Adipocyte (in vitro differentiated cells): ENCODE data around the gene MPG.

Experiments
- DNase-seq: peaks from one replicate; pipeline ENCODE4 v3.0.0-alpha.2; 2015; ENCODE audit warnings: low read depth
- H3K27me3 ChIP-seq: replicated peaks from 2 replicates; pipeline ENCODE4 v1.7.0; 2013; ENCODE audit warnings: mild to moderate bottlenecking, low read length, moderate library complexity; ENCODE audit not compliant: control insufficient read depth, insufficient read depth
- H3K36me3 ChIP-seq: 2 replicates; pipeline ENCODE4 v1.7.0; 2013; ENCODE audit warnings: low read length, mild to moderate bottlenecking, moderate library complexity; ENCODE audit not compliant: control insufficient read depth, insufficient read depth, severe bottlenecking
- H3K4me1 ChIP-seq: 2 replicates; pipeline ENCODE4 v1.7.0; 2013; ENCODE audit warnings: mild to moderate bottlenecking, low read length, moderate library complexity; ENCODE audit not compliant: control insufficient read depth, insufficient read depth
- H3K4me3 ChIP-seq: 2 replicates; pipeline ENCODE4 v1.7.0; 2013; ENCODE audit warnings: mild to moderate bottlenecking, low read length, moderate library complexity
- H3K9ac ChIP-seq: 2 replicates; pipeline ENCODE4 v1.7.0; 2013; ENCODE audit warnings: mild to moderate bottlenecking, low read length, moderate library complexity
- H3K9me3 ChIP-seq: 2 replicates; pipeline ENCODE4 v1.7.0; 2013; ENCODE audit warnings: mild to moderate bottlenecking, low read length, moderate library complexity; ENCODE audit not compliant: control insufficient read depth

MPG gene

GRCh38 chr16:69181-69580 lies 8.8 kb upstream of the MPG start:
- no peak for DNase-seq
- H3K36me3 ChIP-seq: peaks cover 7% of the 10 kb centered on the region
- no peaks in the 10 kb centered on the region for H3K27me3 ChIP-seq
- peaks cover 60% of the 10 kb centered on the region for H3K4me1 ChIP-seq
- no peak overlapping the region for H3K4me3 ChIP-seq
- H3K9me3 ChIP-seq: no peaks in the 10 kb centered on the region
- H3K9ac ChIP-seq: peak overlapping the region; percentile 86

DNA sequence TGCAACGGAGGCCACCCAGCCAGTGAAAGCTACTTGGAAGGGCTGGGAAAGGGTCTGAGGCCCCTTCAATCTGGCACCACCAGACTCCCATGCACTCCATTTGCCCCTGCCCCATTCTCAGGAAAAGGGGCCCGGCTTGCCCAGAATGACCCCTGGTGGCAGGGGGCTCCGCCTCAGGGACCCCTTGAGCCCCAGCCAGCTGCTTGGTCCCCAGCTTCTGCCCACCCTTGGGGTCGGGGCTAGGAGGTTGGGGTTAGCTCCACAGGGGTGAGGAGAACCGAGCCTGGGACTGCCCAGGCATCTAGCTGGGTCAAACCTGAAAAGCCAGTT lies 6.8 kb upstream of the MPG start:
- peak overlapping the region; percentile 89 for H3K4me3 ChIP-seq
- H3K9ac ChIP-seq: peak overlapping the region; percentile 86
- no peaks in the 10 kb centered on the region for H3K27me3 ChIP-seq
- peaks cover 66% of the 10 kb centered on the region for H3K4me1 ChIP-seq
- no peaks in the 10 kb centered on the region for H3K36me3 ChIP-seq
- no peaks in the 10 kb centered on the region for H3K9me3 ChIP-seq
- no peak for DNase-seq

DNA sequence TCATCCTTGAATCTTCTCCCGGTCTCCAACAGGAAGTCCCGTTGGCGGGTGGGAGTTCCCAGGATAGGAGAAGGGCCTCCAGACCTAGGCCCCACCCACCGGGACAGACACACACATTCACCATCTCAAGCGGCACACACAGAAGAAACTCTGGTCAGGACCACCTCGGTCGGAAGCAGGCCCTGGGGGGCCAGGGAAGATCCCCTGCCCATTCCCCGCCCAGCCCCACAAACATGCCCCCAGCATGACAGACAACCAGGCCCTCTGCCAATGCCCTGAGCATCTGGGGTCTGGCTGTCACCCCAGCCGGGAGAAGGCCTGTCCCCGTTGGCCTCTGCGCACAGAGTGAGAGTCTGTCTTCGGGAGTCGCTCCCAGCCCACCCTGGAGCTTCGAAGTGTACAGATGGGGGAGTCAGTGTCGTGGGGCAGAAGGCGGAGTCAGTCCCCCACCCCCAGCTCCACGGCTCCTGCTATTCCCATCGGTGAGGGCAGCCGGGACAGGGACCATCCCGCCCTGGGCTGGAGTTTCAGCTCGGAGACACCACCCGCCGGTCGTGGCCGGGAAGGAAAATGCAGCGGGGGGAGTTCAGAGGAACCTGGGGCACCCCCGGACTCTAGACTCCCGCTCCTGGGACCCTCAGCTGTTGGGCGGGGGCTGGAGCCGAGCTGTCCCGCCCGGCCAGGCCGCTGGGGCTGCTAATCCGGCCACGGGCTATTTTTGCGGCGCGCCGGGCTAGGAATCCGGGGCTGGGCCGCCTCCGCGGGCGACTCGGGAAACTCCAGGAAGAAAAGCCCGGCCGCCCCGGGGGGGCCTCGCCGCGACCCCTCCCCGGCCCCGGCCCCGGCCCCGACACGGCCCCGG lies 6.3 kb upstream of the MPG start:
- peaks cover 67% of the 10 kb centered on the region for H3K4me1 ChIP-seq
- no peaks in the 10 kb centered on the region for H3K27me3 ChIP-seq
- H3K9ac ChIP-seq: peak overlapping the region; percentile 86
- H3K9me3 ChIP-seq: no peaks in the 10 kb centered on the region
- H3K36me3 ChIP-seq: no peaks in the 10 kb centered on the region
- peak; percentile 88 for DNase-seq
- H3K4me3 ChIP-seq: peak overlapping the region; percentile 89

GRCh38 chr16:72561-73548 lies 5.2 kb upstream of the MPG start, which contains the start of gene RHBDF1:
TSS of gene RHBDF1 (minus strand) at chr16:72631. CDS start at chr16:65015, 7,616 bp downstream.
- peaks cover 65% of the 10 kb centered on the region for H3K4me1 ChIP-seq

DNA sequence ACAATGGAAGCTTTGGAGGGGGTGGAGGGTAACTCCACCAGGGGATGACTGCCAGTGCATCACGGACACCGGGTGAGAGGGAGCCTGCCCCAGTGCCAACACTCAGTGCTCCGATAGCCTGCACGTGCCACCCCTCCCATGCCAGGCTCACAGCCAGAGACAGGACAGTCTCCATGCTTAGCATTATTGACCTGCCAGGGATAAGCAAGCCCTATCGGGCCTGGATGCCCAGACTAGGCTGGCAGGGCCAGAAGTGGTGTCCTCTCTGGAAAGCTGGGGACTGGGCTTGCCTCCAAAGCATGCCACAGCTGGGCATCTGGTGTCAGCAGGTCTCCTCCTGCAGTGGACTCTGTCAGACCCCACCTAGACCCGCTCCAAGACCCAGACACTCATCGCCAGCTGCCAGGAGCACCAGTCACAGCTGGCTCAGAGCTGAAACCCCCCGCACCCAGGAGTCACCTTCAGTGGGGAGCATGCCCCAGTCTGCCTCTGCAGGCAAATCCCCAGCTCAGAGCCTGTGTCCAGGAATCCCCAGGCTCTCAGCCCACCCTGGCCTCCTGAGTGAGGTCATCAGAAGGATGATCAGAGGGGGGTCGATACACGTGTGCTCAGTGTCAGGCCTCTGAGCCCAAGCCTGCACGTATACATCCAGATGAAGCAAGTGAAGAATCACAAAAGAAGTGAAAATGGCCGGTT lies 3.8 kb upstream of the MPG start:
- Histone ChIP-seq H3K4me3 (no peak overlapping the region), H3K9ac (no peak overlapping the region), H3K27me3 (no peaks in the 10 kb centered on the region), H3K4me1 (peaks cover 59% of the 10 kb centered on the region), H3K36me3 (peaks cover under 1% of the 10 kb centered on the region), H3K9me3 (no peaks in the 10 kb centered on the region)
- DNase-seq: no peak

More at GRCh38 chr16:72561-73548, 5.2 kb upstream of the MPG start, which contains the start of gene RHBDF1:
- H3K9me3 ChIP-seq: no peaks in the 10 kb centered on the region
- peak; percentile 87 for DNase-seq
- peak within 1 kb of the TSS; percentile 89 for H3K4me3 ChIP-seq
- H3K9ac ChIP-seq: peak within 1 kb of the TSS; percentile 86
- H3K27me3 ChIP-seq: no peaks in the 10 kb centered on the region
- no peaks in the 10 kb centered on the region for H3K36me3 ChIP-seq

DNA sequence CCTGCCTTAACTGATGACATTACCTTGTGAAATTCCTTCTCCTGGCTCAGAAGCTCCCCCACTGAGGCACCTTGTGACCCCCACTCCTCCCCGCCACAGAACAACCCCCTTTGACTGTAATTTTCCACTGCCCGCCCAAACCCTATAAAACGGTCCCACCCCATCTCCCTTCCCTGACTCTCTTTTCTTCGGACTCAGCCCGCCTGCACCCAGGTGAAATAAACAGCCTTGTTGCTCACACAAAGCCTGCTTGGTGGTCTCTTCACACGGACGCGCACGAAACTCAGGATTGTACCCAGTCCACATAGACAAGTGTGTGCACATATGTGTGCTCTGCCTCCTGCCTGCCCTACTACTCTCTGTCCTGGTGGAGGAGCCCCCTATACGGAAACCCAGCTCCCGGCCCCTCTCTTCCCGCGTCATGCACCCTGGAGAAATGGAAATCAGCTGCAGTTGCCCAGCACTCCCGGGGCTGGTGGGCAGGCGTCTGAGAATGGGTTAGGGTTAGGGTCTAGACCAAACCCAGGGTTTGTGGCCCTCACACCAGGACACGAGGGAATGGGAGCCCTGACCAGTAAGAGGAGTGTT lies 3.2 kb upstream of the MPG start:
- Histone ChIP-seq H3K27me3 (no peaks in the 10 kb centered on the region), H3K9ac (peak overlapping the region; percentile 98), H3K9me3 (no peaks in the 10 kb centered on the region), H3K4me1 (peaks cover 57% of the 10 kb centered on the region), H3K36me3 (peaks cover 7% of the 10 kb centered on the region), H3K4me3 (no peak overlapping the region)
- no peak for DNase-seq

DNA sequence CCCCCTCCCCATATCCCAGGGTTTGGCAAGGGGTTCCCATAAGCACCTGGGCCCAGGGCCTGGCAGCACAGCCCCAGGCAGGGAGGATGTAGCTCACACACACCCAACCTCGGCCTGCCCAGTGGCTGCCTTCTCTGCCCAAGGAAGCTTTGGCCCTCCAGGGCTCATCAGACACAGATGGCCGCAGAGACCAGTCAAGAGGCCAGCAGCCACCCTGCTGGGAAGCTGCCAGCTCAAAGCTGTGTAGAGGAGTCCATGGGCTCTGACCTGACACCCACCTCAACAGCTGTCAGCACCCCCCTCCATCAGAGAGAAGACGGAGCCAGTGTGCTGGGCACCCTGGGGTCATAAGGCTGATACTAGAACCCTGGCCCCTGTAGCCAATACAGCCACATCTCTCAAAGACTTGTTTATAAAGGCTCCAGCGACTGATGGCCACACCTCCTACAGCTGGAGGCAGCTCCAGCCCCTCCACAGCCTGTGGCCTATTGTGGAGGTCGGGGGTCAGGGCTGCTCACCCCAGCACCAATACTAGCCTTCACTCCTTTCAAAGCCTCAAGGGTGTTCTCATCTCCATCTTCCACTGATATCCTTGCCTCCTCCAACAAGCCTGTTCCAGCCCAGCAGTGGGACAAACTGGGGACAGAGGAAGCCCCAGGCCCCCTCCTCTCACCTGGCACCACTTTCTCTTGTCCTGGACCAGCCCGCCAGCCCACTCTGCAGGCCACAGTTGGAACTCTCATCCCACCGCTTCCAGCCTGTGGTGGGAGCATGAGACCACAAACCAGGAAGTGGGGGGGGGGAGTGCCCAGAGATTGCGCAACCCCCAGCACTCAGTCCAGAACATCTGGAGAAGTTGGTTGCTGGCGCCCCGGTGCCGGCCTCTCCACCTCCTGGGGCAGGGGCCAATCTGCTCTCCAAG lies 2.2 kb upstream of the MPG start:
- H3K9me3 ChIP-seq: no peaks in the 10 kb centered on the region
- peaks cover 14% of the 10 kb centered on the region for H3K36me3 ChIP-seq
- no peaks in the 10 kb centered on the region for H3K27me3 ChIP-seq
- peak overlapping the region; percentile 95 for H3K4me3 ChIP-seq
- peak overlapping the region; percentile 98 for H3K9ac ChIP-seq
- H3K4me1 ChIP-seq: peaks cover 50% of the 10 kb centered on the region
- peak; percentile 93 for DNase-seq

GRCh38 chr16:76535-77272 lies 1.3 kb upstream of the MPG start:
- peak overlapping the region; percentile 98 for H3K9ac ChIP-seq
- peak overlapping the region; percentile 95 for H3K4me3 ChIP-seq
- no peaks in the 10 kb centered on the region for H3K9me3 ChIP-seq
- peak; percentile 81 for DNase-seq
- no peaks in the 10 kb centered on the region for H3K27me3 ChIP-seq
- peaks cover 17% of the 10 kb centered on the region for H3K36me3 ChIP-seq
- peaks cover 46% of the 10 kb centered on the region for H3K4me1 ChIP-seq

DNA sequence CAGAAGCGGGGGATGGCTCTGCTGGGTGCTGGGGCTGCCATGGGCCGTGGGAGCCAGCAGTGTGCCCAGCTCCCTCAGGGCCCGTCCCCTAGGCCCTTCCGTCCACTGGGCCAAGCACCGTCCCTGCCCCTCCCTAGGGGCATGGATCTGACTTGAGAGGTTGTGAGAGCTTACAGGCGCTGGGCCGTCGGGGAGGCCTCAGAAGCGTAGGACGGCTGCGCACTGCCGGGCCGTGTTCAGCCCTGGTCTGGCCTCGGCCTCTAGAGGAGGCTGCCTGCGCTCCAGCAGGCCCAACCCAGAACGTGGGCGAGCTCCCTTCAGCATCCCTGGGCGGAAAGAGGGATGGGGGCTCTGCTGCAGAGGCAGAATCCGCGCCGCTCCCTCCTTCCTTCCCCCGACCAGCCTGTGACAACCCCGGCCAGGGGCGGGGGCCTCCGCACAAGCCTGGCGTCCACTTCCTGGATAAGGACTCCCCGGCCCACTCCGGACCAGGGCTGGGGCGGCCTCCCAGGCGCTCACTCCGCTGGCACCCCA lies 685 bp upstream of the MPG start:
- H3K27me3 ChIP-seq: no peaks in the 10 kb centered on the region
- H3K9me3 ChIP-seq: no peaks in the 10 kb centered on the region
- peak overlapping the region; percentile 98 for H3K9ac ChIP-seq
- peak; percentile 71 for DNase-seq
- peaks cover 17% of the 10 kb centered on the region for H3K36me3 ChIP-seq
- H3K4me1 ChIP-seq: peaks cover 46% of the 10 kb centered on the region
- peak overlapping the region; percentile 95 for H3K4me3 ChIP-seq
